ENCODE results near the gene B4GALT6. TPM values are rescaled to one million over a fixed set of nuclear protein-coding genes. Genes with fewer than 3 reads are reported as not detected.

The B4GALT6 gene
- total RNA-seq, 1 donor: 2.2 TPM

DNA sequence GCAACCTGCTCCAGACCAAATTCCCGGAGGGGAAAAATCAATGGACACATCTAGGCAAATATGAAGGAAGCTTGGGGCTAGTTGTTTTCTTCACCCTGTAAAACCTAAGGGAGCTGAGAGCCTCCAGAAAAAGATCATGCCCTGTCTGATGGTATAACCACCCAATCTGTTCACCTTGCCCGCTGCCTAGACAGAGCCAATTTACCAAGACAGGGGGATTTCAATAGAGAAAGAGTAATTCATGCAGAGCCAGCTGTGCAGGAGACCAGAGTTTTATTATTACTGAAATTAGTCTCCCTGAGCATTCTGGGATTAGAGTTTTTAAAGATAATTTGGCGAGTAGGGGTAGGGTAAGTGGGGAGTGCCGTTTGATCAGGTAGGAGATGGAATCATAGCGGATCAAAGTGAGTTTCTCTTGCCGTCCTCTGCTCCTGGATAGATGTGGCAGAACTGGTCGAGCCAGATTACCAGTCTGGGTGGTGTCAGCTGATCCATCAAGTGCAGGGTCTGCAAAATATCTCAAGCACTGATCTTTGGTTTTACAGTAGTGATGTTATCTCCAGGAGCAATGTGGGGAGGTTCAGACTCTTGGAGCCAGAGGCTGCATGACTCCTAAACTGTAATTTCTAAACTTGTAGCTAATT, 35.1 kb upstream of the B4GALT6 start:
- H3K79me2 ChIP-seq (ENCODE audit: insufficient read depth, low read length): no peaks in the 10 kb centered on the region
- TF ChIP-seq, protein P1, sequence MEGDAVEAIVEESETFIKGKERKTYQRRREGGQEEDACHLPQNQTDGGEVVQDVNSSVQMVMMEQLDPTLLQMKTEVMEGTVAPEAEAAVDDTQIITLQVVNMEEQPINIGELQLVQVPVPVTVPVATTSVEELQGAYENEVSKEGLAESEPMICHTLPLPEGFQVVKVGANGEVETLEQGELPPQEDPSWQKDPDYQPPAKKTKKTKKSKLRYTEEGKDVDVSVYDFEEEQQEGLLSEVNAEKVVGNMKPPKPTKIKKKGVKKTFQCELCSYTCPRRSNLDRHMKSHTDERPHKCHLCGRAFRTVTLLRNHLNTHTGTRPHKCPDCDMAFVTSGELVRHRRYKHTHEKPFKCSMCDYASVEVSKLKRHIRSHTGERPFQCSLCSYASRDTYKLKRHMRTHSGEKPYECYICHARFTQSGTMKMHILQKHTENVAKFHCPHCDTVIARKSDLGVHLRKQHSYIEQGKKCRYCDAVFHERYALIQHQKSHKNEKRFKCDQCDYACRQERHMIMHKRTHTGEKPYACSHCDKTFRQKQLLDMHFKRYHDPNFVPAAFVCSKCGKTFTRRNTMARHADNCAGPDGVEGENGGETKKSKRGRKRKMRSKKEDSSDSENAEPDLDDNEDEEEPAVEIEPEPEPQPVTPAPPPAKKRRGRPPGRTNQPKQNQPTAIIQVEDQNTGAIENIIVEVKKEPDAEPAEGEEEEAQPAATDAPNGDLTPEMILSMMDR (IDR thresholded peaks at IDR 0.05; ENCODE audit: extremely low read depth, low read depth, low read length): no peak
- no peaks in the 10 kb centered on the region for H3K9me3 ChIP-seq (ENCODE audit: low read depth, low read length)
- no peaks in the 10 kb centered on the region for H4K20me1 ChIP-seq (ENCODE audit: insufficient read depth, low read length)
- no peak for DNase-seq (ENCODE audit: insufficient read length, low spot score, missing footprints)
- peaks cover 2% of the 10 kb centered on the region for H3K4me1 ChIP-seq (ENCODE audit: insufficient read depth, low read length)
- no peak overlapping the region for H2AFZ ChIP-seq (ENCODE audit: low read length)
- H3K4me2 ChIP-seq (ENCODE audit: insufficient read depth, low read length): no peak overlapping the region
- H3K4me3 ChIP-seq (ENCODE audit: insufficient read depth, low read length): no peak overlapping the region
- H3K36me3 ChIP-seq (ENCODE audit: insufficient read depth, low read length): no peaks in the 10 kb centered on the region
- H3K27me3 ChIP-seq (ENCODE audit: insufficient read depth, low read length): peaks cover 3% of the 10 kb centered on the region
- no peak overlapping the region for H3K27ac ChIP-seq (ENCODE audit: low read depth, low read length)

DNA sequence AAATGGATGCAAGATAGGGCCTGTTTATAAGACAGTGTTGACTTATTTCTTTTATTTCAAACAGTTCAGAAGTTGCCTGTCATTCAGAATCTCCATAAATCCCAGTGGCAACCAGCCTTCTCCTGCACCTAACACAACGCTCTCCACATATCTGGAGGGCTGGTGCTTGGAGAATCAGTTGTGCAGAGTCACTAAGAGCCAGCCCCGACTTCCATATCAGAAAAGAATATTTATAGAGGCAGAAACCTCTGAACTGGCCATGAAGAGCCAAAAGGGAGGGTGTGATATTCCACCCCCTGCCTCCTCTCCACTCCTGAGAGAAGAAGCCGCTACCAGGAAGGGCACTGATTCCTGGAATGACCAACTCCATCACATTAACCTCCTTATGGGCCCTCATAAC, 34.0 kb upstream of the B4GALT6 start:
- Histone ChIP-seq H3K4me2 (ENCODE audit: insufficient read depth, low read length) (no peak overlapping the region), H3K9me3 (ENCODE audit: low read depth, low read length) (no peaks in the 10 kb centered on the region)

GRCh38 chr18:31716362-31716761, 32.0 kb upstream of the B4GALT6 start:
- H4K20me1 ChIP-seq (ENCODE audit: insufficient read depth, low read length): no peaks in the 10 kb centered on the region
- H3K4me1 ChIP-seq (ENCODE audit: insufficient read depth, low read length): no peaks in the 10 kb centered on the region
- H3K9me3 ChIP-seq (ENCODE audit: low read depth, low read length): no peaks in the 10 kb centered on the region
- H3K4me2 ChIP-seq (ENCODE audit: insufficient read depth, low read length): no peak overlapping the region
- no peaks in the 10 kb centered on the region for H3K79me2 ChIP-seq (ENCODE audit: insufficient read depth, low read length)
- TF ChIP-seq, protein P1 (IDR thresholded peaks at IDR 0.05; ENCODE audit: extremely low read depth, low read depth, low read length): no peak
- no peak overlapping the region for H2AFZ ChIP-seq (ENCODE audit: low read length)
- DNase-seq (ENCODE audit: insufficient read length, low spot score, missing footprints): no peak
- no peaks in the 10 kb centered on the region for H3K36me3 ChIP-seq (ENCODE audit: insufficient read depth, low read length)
- no peaks in the 10 kb centered on the region for H3K27me3 ChIP-seq (ENCODE audit: insufficient read depth, low read length)
- no peak overlapping the region for H3K27ac ChIP-seq (ENCODE audit: low read depth, low read length)
- no peak overlapping the region for H3K4me3 ChIP-seq (ENCODE audit: insufficient read depth, low read length)

More for the DNA sequence above, 34.0 kb upstream of the B4GALT6 start:
- DNase-seq (ENCODE audit: insufficient read length, low spot score, missing footprints): no peak
- Histone ChIP-seq H4K20me1 (ENCODE audit: insufficient read depth, low read length) (no peaks in the 10 kb centered on the region), H3K36me3 (ENCODE audit: insufficient read depth, low read length) (no peaks in the 10 kb centered on the region), H2AFZ (ENCODE audit: low read length) (no peak overlapping the region), H3K27ac (ENCODE audit: low read depth, low read length) (no peak overlapping the region), H3K4me1 (ENCODE audit: insufficient read depth, low read length) (no peaks in the 10 kb centered on the region), H3K79me2 (ENCODE audit: insufficient read depth, low read length) (no peaks in the 10 kb centered on the region), H3K4me3 (ENCODE audit: insufficient read depth, low read length) (no peak overlapping the region), H3K27me3 (ENCODE audit: insufficient read depth, low read length) (peaks cover under 1% of the 10 kb centered on the region)
- TF ChIP-seq, protein P1 (IDR thresholded peaks at IDR 0.05; ENCODE audit: extremely low read depth, low read depth, low read length): no peak

DNA sequence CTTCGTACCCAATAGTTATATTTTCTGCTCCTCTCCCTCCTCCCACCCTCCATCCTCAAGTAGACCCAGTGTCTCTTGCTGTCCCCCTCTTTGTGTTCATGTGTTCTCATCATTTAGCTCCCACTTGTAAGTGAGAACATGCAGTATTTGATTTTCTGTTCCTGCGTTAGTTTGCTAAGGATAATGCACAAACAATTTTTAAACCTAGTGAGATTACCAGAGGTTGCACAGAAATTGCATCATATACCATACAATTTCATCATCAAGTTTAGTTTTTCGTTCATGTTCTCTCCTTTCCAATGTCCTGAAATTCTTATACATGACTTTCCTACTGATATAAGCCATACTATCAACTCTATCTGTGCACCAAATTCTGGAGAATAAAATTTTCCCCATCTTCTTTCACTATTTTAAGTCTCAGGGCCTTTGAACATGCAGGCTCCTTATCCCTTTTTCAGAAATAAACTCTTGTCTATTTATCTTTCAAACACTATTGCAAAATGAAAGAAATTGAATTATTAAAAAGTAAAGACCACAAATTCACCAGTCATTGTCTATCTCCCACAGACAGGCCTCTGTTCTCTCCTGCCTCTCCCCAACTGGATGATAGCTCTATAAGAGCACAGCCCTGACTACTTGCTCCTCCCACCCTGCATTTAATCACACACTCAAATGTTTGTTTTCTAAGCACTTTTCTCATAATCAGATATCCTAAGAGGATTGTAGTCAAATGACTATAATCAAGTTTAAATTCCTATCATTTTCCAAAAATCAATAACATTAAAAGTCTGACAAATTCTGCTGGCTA, 27.2 kb upstream of the B4GALT6 start:
- H2AFZ ChIP-seq (ENCODE audit: low read length): no peak overlapping the region
- no peaks in the 10 kb centered on the region for H3K79me2 ChIP-seq (ENCODE audit: insufficient read depth, low read length)
- H4K20me1 ChIP-seq (ENCODE audit: insufficient read depth, low read length): no peaks in the 10 kb centered on the region
- no peak overlapping the region for H3K27ac ChIP-seq (ENCODE audit: low read depth, low read length)
- H3K4me3 ChIP-seq (ENCODE audit: insufficient read depth, low read length): no peak overlapping the region
- no peaks in the 10 kb centered on the region for H3K27me3 ChIP-seq (ENCODE audit: insufficient read depth, low read length)
- H3K4me2 ChIP-seq (ENCODE audit: insufficient read depth, low read length): no peak overlapping the region
- H3K9me3 ChIP-seq (ENCODE audit: low read depth, low read length): no peaks in the 10 kb centered on the region
- no peaks in the 10 kb centered on the region for H3K4me1 ChIP-seq (ENCODE audit: insufficient read depth, low read length)
- no peaks in the 10 kb centered on the region for H3K36me3 ChIP-seq (ENCODE audit: insufficient read depth, low read length)
- TF ChIP-seq, protein P1 (IDR thresholded peaks at IDR 0.05; ENCODE audit: extremely low read depth, low read depth, low read length): no peak
- DNase-seq (ENCODE audit: insufficient read length, low spot score, missing footprints): no peak

All from osteoblast (primary cell).